Measurements from ENCODE around the gene TRIM44. TPM values are rescaled to one million over a fixed set of nuclear protein-coding genes. Genes with fewer than 3 reads are reported as not detected.
"Not testable (repeated sequence)": the region's sequence is repeated elsewhere in the genome, so short reads cannot be mapped to it uniquely, and the experiment has no call there.

TRIM44 gene
- polyA plus RNA-seq, 4 donors: 79.0 to 99.8 (median 95.1) TPM

DNA sequence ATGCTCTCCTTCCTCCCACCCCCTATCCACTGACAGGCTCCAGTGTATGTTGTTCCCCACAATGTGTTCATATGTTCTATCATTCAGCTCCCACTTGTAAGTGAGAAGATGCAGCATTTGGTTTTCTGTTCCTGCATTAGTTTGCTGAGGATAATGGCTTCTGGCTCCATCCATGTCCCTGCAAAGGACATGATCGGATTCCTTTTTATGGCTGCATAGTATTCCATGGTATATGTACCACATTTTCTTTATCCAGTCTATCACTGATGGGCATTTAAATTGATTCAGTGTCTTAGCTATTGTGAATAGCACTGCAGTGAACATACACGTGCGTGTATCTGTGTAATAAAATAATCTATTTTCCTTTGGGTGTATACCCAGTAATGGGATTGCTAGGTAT lies 5.8 kb downstream of the TRIM44 start:
- DNase-seq (ENCODE audit: low read depth in 4 of 4, low spot score in 3 of 4): not testable (repeated sequence)

DNA sequence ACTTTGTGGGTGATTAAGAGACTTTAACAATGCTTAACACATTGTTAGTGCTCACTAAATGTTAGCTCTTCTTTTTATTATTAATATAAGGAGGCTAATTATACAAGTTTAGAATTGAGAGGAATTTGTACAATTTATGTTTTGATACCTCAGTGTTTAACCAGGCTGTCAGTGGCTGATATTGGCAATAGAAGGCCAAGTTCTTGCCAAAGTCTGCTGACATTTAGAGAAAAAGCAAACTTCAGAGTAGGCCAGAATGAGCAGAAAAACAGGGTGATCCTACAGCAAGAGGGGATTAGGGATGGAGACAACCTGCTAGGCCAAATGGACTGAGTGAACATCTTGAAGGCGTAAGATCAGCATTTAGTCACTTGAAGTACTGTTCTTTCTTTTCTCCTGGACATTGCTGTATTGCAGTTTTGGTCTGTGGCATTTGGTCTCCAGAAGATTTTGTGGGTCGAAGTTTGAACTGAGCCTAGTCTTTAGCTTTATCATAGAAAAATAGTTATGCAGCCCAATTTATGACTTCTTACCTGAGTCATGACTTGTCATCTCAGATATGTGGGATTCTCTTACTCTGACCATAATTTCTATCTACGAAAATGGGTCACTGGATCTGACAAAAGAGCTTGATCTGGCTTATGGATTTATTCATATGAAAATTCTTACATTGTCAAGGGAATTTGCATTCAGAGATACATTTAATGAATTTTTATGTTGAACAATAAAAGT lies 9.0 kb downstream of the TRIM44 start:
- DNase-seq (ENCODE audit: low read depth in 4 of 4, low spot score in 3 of 4): no peak

DNA sequence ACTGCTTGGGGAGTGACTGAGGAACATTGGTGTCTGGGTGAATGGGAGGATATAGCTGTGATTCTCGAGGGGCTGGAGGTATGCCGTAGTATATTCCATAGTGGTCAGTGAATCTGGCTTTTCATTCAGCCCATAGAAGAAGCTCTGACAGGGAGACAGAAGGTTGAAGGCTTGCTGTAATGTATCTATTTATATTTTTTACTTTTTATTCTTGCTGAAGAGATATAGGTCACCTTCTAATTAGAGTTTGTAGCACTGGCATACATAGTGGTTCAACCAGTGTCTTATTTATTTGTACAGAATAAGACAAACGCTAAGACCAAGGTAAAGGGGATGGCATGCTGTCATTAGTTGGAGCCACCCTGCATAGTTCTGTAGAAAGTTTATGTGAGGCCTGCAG lies 10.0 kb downstream of the TRIM44 start:
- DNase-seq (ENCODE audit: low read depth in 4 of 4, low spot score in 3 of 4): no peak

DNA sequence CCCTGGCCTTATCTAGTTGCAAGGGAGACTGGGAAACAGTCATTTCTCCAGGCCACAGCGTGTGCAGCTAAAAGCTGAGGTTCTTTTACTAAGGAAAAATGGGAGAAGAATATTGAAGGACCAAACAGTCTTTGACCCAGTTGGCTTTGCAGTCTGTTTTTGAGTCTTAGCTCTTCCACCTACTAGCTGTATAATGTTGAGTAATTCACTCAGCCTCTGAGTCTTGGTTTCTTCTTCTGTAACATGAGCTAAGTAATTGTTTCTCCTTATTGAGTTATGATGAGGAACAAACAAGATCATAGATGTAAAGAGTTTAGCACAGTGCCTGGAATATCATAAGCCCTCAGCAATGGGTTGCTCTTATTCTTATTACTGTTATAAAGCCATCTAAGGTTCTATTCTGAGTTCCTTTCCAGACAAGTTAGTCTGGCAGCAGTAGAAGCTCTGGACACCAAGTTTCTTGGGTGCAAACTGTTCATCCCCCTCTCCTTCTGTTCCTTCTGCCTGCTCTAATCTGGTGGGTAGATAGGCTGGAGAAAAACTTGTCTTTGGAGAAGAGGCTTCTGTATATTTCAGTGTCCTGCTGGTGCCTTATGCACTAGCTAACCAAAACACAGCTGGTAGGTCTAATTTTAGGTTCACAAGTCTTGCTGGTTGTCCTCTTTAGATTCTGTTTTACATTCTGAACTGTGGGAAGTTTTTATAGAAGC lies 13.5 kb downstream of the TRIM44 start:
- no peak for DNase-seq (ENCODE audit: low read depth in 4 of 4, low spot score in 3 of 4)

DNA sequence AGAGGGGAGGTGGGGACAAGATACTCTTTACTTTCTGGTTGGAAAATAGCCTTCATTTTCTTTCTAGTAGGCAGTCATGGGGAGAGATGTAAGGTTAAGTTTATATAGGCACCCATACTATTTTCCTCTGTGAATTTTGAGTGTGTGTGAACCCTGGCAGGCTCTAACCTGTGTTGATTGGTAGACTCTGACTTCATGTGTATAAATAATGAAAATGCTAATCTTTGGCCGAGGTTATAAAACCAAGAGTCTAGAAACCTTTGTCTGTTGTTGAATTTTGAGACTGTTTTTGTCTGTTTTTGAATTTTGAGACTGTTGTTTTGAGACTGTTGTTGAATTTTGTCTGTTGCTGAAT lies 14.0 kb downstream of the TRIM44 start:
- DNase-seq (ENCODE audit: low read depth in 4 of 4, low spot score in 3 of 4): no peak

DNA sequence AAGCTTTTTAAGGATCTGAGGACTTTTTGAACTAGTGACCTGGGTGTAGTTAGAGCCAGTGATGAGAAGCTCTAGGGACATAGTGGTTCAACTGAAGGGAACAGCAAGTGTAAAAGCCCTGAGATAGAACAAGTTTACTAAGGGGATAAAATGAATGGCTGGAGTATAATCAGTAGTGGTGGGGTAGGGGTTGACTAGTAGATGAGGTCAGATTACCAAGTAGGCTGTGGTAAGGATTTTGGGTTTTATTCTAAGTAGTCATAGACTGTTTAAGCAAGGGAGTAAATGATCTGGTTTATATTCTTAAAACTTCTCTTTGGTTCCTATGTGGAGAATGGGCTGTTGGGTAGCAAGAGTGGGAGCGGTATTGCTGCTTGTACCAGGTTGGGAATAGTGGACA lies 15.3 kb downstream of the TRIM44 start:
- DNase-seq (ENCODE audit: low read depth in 4 of 4, low spot score in 3 of 4): no peak

DNA sequence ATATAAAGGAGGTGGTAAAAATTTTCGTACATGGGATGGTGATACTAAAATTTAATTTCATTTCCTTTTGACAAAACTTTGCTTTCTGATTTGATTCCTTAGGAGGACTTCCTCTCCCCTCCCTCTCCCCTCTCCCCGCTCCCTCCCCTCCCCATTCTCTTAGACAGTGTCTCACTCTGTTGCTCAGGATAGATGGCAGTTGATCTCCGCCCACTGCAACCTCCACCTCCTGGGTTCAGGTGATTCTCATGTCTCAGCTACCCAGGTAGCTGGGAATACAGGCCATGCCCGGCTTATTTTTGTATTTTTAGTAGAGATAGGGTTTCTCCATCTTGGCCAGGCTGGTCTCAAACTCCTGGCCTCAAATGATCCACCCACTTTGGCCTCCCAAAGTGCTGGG lies 15.9 kb downstream of the TRIM44 start:
- no peak for DNase-seq (ENCODE audit: low read depth in 4 of 4, low spot score in 3 of 4)

DNA sequence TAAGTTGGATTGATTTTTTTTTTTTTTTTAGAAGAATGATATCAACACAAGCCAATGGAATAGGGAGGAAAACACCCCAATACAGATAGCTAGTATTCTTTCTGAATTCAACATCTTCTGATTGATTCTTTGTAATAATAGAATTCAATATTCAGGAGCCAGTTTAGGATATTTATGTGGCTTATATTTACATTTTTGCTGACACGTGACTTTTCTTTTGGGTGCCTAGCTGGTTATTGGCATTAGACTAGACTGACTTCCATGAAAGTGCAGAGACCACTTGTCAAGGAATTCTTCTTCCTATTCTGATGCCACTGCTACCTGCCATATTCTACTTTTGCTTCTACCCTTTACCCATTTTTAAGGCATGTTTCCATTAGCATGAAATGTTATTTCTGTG lies 16.4 kb downstream of the TRIM44 start:
- no peak for DNase-seq (ENCODE audit: low read depth in 4 of 4, low spot score in 3 of 4)

DNA sequence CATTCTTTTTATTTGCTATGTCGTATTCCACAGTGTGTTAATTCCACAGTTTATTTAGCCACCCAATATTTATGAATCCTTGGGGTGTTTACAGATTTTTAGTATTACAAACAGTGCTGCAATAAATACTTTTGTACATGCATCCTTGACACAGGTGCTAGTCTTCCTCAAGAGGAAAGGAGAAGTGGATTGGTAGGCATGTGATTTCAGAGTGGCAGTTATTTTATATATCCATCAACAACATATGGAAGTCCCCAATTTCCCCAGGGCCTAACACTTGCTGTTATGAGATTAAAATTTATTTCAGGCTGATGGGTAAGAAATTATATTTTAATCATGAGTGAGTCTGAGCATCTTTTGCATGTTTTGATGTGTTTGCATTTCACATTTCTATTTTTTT lies 17.9 kb downstream of the TRIM44 start:
- DNase-seq (ENCODE audit: low read depth in 4 of 4, low spot score in 3 of 4): no peak

DNA sequence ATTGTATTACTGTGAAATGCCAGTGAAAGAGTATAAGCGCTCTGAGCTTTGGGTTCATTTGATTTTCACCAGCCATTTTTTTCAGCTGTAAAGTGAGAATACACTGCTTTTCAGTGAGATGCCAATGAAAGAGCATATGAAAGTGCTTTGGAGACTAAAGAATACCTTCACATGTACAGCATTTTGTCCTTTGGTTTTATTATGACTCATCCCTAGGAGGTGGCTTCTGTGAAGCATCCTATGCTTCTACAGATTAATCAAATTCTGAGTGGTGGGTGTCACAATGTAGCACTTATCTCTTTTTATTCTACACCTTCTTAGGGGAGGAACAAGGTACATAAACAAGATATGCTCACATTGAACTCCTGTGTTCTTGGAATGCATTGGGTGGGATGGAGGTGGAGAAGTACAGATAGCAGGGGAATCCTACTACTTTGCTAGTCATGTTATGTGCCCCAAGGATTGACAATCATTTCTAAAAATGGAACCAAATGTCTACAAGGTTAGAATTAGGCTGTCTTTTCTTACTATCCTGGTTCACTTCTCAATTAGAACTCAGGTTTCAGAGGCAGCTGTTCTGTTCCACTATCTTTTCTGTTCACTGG lies 18.7 kb downstream of the TRIM44 start:
- DNase-seq (ENCODE audit: low read depth in 4 of 4, low spot score in 3 of 4): no peak

DNA sequence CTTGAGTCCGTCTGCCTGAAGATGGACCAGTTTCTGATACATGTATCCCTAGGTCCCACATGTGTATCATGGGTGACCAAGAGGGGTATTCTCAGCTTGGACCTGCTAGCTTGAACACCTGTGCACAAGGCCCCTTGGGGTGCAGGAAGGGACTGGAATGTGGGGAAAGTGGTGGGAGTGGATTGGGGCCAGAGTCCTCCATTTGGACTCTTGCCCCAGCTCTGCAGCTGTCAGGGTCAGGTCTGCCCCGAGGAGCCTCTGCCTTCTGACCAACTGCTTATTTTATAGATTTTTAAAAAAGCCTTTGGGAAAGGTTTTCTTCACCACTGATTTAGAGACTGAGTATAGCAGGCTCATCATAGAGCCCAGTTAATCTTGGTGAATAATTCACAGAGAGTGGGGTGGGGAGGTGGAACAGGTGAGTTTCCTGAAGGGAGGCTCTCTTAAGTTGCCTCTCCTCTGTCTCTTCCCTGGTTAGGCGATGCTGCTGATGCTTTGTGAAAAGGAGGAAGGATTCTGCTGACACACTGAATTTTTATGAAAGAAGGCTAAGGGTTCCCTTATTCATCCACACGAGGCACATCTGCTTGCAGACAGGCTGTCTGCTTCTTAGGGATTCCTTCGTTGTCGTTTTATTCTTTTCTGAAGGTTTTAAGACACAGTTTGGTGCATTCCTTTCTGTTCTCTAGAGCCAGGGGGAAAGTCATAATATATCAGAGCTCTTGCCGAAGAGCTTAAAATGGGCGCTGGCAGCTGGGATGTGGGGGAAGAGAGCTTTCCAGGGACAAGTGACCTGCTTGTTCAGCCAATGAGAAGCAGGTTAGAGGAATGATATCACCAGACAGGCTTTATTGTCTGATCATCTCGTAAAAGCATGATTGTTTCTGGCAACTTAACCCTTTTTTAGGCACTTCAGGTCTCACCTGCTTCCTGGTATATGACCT lies 19.9 kb downstream of the TRIM44 start:
- peak in 3 of 4 donors; percentile 16 to 33 (median 25) for DNase-seq (ENCODE audit: low read depth in 4 of 4, low spot score in 3 of 4)

DNA sequence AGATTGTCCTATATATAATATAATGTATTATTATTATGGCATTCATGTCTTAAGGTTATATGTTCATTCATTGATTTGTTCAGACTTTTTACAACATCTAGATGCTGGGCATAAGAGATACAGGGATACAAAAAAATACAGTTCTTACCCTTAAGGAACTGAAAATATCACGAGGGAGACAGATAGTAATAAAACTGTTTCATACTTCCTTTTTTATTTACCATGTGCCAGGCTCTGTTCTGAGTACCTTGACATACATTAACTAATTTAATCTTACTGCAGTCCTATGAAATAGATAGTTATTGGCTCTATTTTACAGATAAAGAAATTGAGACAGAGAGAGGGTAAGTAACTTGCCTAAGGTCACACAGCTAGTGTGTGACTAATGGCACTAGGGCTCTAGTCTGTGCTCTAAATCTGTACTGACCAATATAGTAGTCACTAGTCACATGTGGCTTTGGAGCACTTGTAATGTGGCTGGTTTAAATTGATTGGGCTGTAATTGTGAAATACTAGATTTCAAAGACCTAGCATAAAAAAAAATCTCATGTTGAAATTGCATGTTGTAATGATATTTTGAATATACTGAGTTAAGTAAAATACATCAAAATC lies 21.3 kb downstream of the TRIM44 start:
- DNase-seq (ENCODE audit: low read depth in 4 of 4, low spot score in 3 of 4): no peak

DNA sequence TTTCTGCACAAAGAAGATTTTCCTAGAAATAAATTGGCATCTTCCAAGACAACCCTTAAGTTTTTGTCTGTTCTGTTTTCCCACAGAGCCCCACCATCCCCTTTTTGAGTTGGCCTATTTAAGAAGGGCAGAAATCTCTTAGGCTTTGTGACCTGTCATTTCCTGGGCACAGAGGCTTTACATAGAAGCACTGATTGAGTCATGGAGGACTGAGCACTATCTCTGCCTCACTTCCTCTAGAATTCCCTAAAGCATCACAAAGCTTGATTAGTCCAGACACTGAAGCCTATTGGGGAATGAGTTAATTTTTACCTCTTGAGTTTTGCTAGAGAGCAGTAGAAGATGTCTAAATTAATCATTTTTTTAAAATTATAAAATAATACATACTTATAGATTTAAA lies 25.4 kb downstream of the TRIM44 start:
- no peak for DNase-seq (ENCODE audit: low read depth in 4 of 4, low spot score in 3 of 4)

DNA sequence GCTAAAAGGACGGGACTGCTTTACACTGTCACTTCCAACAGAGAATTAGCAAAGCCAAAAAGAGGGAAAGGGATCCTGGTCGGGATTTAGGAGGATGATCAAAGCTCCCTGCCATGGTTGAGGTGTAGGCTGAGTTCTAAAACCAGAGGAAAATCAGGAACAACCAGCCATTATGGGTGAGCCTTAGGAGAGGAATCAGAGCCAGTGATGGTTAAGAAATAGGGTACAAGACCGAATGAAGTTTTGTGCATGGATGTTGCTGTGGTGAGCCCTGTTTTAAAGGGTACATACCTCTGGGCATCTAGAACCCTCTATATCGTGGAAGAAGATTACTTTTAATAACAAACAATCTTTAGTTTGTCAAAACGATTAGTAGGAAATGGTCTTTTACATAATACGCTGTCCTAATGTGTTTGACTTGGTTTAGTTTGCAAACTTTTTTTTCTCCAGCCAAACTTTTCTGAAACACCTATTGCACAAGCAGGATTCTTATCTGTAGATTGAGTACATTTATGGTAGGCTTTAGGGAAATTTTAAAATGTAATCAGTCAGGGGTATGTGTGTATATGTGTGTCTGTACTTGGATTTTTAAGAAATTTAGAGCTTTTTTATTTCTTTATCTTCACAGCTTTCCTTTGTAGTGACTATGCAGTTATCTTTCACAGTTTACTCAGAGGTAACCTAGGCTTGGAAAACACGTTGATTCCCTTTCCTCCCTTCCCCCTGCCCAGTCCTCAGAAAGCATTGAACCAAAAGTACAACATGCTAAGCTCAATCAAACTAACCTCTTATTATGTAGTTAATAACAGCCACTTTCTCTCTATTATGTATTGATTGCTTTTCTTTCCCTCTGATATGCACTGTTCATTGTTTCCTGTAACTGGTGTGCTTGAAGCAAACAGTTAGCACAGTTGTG lies 26.8 kb downstream of the TRIM44 start:
- no peak for DNase-seq (ENCODE audit: low read depth in 4 of 4, low spot score in 3 of 4)

DNA sequence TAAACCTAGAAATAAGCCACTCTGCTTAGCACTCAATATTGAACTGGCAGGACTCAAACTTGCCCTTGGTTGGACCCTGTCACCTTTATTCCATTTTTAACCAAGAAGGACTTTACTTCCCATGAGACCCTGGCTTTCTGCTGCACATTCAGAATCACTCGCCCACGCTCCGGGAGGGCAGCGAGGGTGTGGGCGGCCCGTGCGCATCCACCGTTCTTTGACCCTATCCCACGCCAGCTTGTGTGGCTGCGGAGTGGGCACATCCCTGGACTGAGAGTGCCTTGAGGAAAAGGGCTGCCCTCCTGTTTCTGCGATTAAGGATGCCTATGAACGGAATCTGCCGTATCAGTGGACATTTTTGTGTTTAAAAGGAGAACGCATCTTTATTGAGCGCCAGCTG lies 39.6 kb downstream of the TRIM44 start:
- DNase-seq (ENCODE audit: low read depth in 4 of 4, low spot score in 3 of 4): no peak

DNA sequence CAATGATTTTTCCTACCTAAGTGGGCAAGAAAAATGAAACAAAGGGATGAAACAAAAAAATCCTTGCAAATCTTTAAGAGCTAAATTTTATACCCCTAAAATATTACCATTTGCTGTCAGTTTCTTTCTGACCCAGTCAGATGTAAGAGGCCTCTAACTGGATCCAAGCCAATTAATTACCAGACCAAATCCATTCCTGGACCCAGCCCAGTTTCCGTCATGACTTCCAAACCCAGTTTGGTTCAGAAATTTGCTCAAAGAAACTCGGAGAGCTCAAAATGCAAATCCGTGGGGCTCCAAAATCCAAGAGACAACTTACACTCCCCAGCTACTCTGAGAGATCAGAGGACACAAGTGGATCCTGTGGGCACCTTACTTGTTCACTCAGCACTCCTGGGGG lies 46.8 kb downstream of the TRIM44 start:
- no peak for DNase-seq (ENCODE audit: low read depth in 4 of 4, low spot score in 3 of 4)

DNA sequence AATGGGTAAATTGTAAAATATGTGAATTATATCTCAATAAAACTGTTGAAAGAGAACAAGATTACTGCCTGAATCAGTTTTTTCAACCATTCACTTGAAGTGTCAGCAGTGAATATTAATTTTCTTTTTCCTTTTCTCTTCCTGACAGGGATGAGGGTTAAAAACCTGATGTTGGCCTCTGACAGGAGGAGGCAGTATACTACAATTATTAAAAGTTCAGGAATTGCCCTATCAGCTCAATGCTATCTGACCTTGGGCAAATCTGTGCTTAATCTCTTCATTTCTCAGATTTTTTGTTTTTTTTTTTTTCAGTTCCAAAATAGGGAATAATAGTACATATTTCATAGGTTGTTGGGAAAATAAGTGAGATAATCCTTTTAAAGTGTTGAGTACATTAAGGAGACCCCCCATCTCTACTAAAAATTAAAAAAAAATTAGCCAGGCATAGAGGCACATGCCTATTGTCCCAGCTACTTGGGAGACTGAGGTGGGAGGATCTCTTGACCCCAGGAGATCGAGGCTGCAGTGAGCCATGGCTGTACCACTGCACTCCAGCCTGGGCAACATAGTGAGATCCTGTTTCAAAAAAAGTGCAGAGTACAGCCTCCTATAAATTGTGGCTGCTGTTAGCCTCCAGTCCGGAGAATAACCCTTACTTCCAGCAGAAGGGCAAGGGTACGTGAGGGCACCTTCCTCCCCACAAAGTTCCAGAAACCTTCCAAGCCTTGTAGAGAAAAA lies 48.8 kb downstream of the TRIM44 start:
- no peak for DNase-seq (ENCODE audit: low read depth in 4 of 4, low spot score in 3 of 4)

DNA sequence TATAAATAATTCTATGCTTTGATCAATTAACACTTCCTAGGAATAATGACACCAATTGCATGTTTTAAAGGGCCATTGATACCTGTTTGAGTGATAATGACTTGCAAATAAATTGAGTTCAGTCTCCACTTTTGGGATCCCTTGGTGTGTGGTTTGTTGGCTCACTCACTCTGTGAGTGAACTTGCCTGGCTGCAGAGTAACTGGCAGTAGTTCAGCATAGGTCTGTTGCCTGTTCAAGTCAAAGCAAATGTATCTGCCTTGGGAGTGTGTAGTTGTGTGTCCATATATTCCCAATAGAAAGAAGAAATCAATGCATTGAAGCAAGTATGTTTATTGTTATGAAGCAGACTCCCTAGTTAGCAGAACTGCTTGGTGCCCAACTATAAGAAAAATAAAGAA lies 49.3 kb downstream of the TRIM44 start:
- DNase-seq (ENCODE audit: low read depth in 4 of 4, low spot score in 3 of 4): no peak

DNA sequence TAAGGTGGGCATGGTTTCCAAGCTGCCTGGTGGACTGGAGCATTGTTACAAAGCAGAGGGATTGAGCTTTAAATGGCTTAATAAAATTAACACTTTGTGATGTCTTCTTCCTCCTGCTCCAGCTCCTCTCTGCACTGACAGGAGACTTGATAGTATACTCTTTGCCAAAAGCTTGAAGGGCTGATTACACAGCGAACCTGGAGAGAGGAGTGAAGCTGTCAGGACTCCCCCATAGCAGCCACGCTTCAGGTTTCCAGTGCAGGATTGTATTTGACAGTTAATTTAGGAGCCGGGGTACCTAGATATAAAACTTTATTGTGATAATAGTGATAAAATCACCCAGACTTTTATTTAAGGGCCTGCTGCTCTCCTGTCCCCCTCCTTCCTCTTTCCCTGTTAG lies 50.0 kb downstream of the TRIM44 start:
- DNase-seq (ENCODE audit: low read depth in 4 of 4, low spot score in 3 of 4): peak in 1 of 4 donors; percentile 24

Data from right renal pelvis (tissue), 4 donors.